HK-2 (cell line): ENCODE data around the gene SLC6A13.

Experiments used
- DNase-seq: peaks from one replicate; pipeline ENCODE4 v3.0.0-alpha.2; 2018; ENCODE audit not compliant: unreplicated experiment

SLC6A13 gene

GRCh38 chr12:178829-179109 is 83.9 kb downstream of the SLC6A13 start:
- no peak for DNase-seq

- no peak for DNase-seq
Observed at GRCh38 chr12:177980-178828, 84.4 kb downstream of the SLC6A13 start.

GRCh38 chr12:177336-177979 is 85.2 kb downstream of the SLC6A13 start:
- no peak for DNase-seq

- DNase-seq = peak; percentile 78
Observed at GRCh38 chr12:176321-177181, 86.1 kb downstream of the SLC6A13 start.

GRCh38 chr12:175759-176158 is 86.9 kb downstream of the SLC6A13 start:
- DNase-seq = no peak

- no peak for DNase-seq
Observed at GRCh38 chr12:175250-175649, 87.4 kb downstream of the SLC6A13 start.

GRCh38 chr12:174596-174995 is 88.0 kb downstream of the SLC6A13 start:
- DNase-seq = no peak

GRCh38 chr12:174124-174523 is 88.5 kb downstream of the SLC6A13 start:
- DNase-seq = no peak

GRCh38 chr12:172732-173161 is 89.9 kb downstream of the SLC6A13 start:
- no peak for DNase-seq

GRCh38 chr12:171743-172676 is 90.6 kb downstream of the SLC6A13 start:
- no peak for DNase-seq

GRCh38 chr12:171276-171675 is 91.4 kb downstream of the SLC6A13 start:
- no peak for DNase-seq
